ENCODE results near the gene ALOX12B. TPM values are rescaled to one million over a fixed set of nuclear protein-coding genes. Genes with fewer than 3 reads are reported as not detected.

The ALOX12B gene
- total and polyA plus RNA-seq, 8 donors, result 0.88 TPM; not detected in 7

DNA sequence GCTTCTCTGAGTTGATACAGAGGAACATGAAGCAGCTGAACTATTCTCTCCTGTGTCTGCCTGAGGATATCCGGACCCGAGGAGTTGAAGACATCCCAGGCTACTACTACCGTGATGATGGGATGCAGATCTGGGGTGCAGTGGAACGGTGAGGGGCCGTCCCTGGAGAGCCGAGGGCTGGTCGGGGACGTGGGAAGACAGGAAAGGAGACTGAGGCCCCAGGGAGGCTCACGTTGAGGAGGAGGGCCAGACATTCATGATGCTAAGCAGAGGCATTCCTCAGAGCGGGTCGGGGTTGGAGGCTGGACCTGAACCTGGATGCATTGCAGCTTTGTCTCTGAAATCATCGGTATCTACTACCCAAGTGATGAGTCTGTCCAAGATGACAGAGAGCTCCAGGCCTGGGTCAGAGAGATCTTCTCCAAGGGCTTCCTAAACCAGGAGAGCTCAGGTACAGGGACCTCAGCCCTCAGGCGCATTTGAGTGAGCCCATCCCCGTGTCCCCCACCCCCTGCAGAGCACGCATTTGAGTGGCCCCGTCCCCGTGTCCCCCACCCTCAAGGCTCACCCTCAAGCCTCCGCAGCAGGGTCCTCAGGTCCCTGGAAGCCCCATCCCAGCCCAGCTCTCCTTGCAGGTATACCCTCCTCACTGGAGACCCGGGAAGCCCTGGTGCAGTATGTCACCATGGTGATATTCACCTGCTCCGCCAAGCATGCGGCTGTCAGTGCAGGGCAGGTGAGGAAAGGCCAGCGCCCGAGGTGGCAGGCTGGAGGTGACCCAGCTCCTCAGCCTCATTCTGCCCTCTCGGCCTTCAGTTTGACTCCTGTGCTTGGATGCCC, 40.4 kb downstream of the ALOX12B start:
- intact Hi-C loops (cut with DNase I; ENCODE audit: low total_unique reads), result no loop called here
- no peak for DNase-seq
- TF ChIP-seq POLR2A (IDR thresholded peaks at IDR 0.05) (no peak), EP300 (IDR thresholded peaks at IDR 0.05) (no peak), POLR2AphosphoS5 (IDR thresholded peaks at IDR 0.05) (no peak)
- TF ChIP-seq, protein P1, sequence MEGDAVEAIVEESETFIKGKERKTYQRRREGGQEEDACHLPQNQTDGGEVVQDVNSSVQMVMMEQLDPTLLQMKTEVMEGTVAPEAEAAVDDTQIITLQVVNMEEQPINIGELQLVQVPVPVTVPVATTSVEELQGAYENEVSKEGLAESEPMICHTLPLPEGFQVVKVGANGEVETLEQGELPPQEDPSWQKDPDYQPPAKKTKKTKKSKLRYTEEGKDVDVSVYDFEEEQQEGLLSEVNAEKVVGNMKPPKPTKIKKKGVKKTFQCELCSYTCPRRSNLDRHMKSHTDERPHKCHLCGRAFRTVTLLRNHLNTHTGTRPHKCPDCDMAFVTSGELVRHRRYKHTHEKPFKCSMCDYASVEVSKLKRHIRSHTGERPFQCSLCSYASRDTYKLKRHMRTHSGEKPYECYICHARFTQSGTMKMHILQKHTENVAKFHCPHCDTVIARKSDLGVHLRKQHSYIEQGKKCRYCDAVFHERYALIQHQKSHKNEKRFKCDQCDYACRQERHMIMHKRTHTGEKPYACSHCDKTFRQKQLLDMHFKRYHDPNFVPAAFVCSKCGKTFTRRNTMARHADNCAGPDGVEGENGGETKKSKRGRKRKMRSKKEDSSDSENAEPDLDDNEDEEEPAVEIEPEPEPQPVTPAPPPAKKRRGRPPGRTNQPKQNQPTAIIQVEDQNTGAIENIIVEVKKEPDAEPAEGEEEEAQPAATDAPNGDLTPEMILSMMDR (IDR thresholded peaks at IDR 0.05), result no peak
- 83 to 91% (median 86%) methylated on average over 19 to 24 of the region's 24 CpGs for WGBS, 5 donors
- H3K36me3 ChIP-seq, result no peaks in the 10 kb centered on the region
- H3K9me3 ChIP-seq, result no peaks in the 10 kb centered on the region
- peaks cover 0 to 28% (median 0%) of the 10 kb centered on the region in 3 donors for H3K27me3 ChIP-seq
- H3K4me3 ChIP-seq, result no peak overlapping the region
- no peaks in the 10 kb centered on the region for H3K4me1 ChIP-seq
- H3K27ac ChIP-seq, result no peak overlapping the region

DNA sequence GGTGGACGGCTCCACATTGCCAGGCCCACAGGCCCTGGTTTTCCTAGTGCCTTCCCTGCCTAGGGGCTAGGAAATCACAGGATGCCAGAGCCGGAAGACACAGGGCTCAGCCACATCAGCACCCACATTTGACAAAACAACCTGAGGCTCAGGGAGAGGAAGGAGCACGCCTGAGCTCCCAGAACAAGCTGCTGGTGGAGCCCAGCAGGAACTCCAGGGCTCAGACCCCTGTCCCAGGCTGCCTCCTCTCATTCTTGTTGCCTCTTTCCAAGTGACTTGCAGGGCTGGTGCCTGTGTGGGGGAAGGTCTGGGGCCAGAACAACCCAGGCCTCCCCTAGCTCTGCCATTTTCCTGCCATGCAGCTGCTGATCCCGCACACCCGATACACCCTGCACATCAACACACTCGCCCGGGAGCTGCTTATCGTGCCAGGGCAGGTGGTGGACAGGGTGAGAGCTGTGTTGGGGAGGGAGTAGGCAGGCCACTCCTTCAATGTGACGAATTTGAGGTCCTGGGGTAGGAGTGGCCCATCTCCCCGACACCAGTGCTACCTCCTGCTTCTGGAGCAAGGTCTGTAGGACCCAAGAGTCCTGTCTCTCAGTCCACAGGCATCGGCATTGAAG, 41.1 kb downstream of the ALOX12B start:
- Histone ChIP-seq H3K27ac (no peak overlapping the region), H3K27me3 (peaks cover 0 to 28% (median 0%) of the 10 kb centered on the region in 3 donors), H3K9me3 (no peaks in the 10 kb centered on the region), H3K4me1 (peaks cover 0 to 6% (median 3%) of the 10 kb centered on the region in 4 donors), H3K4me3 (no peak overlapping the region), H3K36me3 (no peaks in the 10 kb centered on the region)
- TF ChIP-seq EP300 (IDR thresholded peaks at IDR 0.05) (no peak), POLR2AphosphoS5 (IDR thresholded peaks at IDR 0.05) (no peak), POLR2A (IDR thresholded peaks at IDR 0.05) (no peak)
- TF ChIP-seq, protein P1 (IDR thresholded peaks at IDR 0.05), result no peak
- intact Hi-C loops (cut with DNase I; ENCODE audit: low total_unique reads), result no loop called here
- WGBS, 5 donors, result 81 to 89% (median 85%) methylated on average over 11 of the region's 11 CpGs
- DNase-seq, result no peak

DNA sequence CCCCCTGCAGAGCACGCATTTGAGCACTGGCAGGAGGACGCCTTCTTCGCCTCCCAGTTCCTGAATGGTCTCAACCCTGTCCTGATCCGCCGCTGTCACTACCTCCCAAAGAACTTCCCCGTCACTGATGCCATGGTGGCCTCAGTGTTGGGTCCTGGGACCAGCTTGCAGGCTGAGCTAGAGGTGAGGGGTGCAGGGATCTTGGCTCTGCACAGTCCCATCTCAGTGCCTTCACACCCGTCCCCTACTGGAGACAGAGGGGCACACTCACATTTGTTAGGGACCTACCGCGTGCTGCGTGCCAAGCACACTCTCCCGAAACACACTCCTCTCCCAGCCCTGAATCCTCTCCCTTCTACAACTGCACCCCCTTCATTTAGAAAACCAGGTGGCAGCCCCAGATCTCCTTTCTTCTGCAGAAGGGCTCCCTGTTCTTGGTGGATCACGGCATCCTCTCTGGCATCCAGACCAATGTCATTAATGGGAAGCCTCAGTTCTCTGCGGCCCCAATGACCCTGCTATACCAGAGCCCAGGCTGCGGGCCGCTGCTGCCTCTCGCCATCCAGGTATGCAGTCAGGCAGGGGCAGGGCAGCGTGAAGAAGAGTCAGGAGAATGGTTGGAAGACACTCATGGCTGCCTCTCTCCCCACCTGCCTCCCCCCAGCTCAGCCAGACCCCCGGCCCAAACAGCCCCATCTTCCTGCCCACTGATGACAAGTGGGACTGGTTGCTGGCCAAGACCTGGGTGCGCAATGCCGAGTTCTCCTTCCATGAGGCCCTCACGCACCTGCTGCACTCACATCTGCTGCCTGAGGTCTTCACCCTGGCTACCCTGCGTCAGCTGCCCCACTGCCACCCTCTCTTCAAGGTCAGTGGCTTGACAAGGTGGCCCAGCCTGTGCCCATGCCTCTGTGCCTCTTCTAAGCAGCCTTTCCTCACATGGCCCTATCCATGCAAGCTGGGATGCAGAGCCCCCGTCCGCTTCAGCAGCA, 42.4 kb downstream of the ALOX12B start:
- TF ChIP-seq, protein P1 (IDR thresholded peaks at IDR 0.05), result no peak
- TF ChIP-seq EP300 (IDR thresholded peaks at IDR 0.05) (no peak), POLR2AphosphoS5 (IDR thresholded peaks at IDR 0.05) (no peak), POLR2A (IDR thresholded peaks at IDR 0.05) (no peak)
- no peak overlapping the region for H3K27ac ChIP-seq
- H3K9me3 ChIP-seq, result no peaks in the 10 kb centered on the region
- intact Hi-C loops (cut with DNase I; ENCODE audit: low total_unique reads), result no loop called here
- peaks cover 0 to 28% (median 1%) of the 10 kb centered on the region in 3 donors for H3K27me3 ChIP-seq
- H3K36me3 ChIP-seq, result no peaks in the 10 kb centered on the region
- H3K4me1 ChIP-seq, result peaks cover 0 to 11% (median 8%) of the 10 kb centered on the region in 4 donors
- H3K4me3 ChIP-seq, result no peak overlapping the region
- no peak for DNase-seq
- WGBS, 5 donors, result 86 to 90% (median 87%) methylated on average over 21 to 24 of the region's 24 CpGs

DNA sequence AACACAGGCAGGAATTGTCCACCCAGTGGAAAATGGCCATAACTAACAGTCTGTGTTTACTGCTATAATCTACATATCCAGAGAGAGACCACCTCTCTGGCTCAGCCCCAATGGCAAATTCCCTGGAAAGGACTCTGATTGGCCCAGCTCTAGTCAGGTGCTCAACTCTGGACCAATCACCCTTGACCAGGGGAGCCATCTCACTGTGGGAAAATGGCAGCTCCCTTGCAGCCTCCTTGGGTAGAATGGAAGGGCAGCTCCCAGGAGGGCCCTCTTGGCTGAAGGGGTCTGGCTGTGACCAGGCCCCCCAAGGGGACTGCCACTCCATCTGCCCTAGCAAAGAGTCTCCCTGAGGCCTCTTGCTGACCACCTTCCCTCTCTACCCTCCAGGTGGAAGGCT, 45.5 kb downstream of the ALOX12B start:
- no peak overlapping the region for H3K27ac ChIP-seq
- H3K36me3 ChIP-seq, result no peaks in the 10 kb centered on the region
- no peak overlapping the region for H3K4me3 ChIP-seq
- intact Hi-C loops (cut with DNase I; ENCODE audit: low total_unique reads), result no loop called here
- no peaks in the 10 kb centered on the region for H3K9me3 ChIP-seq
- no peak for DNase-seq
- TF ChIP-seq POLR2A (IDR thresholded peaks at IDR 0.05) (no peak), POLR2AphosphoS5 (IDR thresholded peaks at IDR 0.05) (no peak), EP300 (IDR thresholded peaks at IDR 0.05) (no peak)
- TF ChIP-seq, protein P1 (IDR thresholded peaks at IDR 0.05), result no peak
- H3K4me1 ChIP-seq, result peaks cover 4 to 22% (median 16%) of the 10 kb centered on the region in 4 donors
- H3K27me3 ChIP-seq, result peaks cover 3 to 50% (median 16%) of the 10 kb centered on the region in 3 donors

Measured in stomach (tissue), 9 donors.